Measurements from ENCODE around the gene OR2A42.
"Not testable (repeated sequence)": the region's sequence is repeated elsewhere in the genome, so short reads cannot be mapped to it uniquely, and the experiment has no call there.

Gene OR2A42

GRCh38 chr7:144239365-144239764 is at the start of gene OR2A42:
OR2A42 (minus strand) TSS chr7:144239605; CDS start chr7:144232843, 6,762 bp downstream.
- not testable (repeated sequence) for DNase-seq

- DNase-seq, result not testable (repeated sequence)
Measured at GRCh38 chr7:144287171-144287784, 47.9 kb upstream of the OR2A42 start.

GRCh38 chr7:144283716-144284115 is 44.3 kb upstream of the OR2A42 start:
- not testable (repeated sequence) for DNase-seq

GRCh38 chr7:144282490-144282889 is 43.1 kb upstream of the OR2A42 start:
- not testable (repeated sequence) for DNase-seq

GRCh38 chr7:144281981-144282380 is 42.6 kb upstream of the OR2A42 start:
- not testable (repeated sequence) for DNase-seq

- DNase-seq, result not testable (repeated sequence)
Measured at GRCh38 chr7:144280010-144280409, 40.6 kb upstream of the OR2A42 start.

- not testable (repeated sequence) for DNase-seq
Measured at GRCh38 chr7:144275281-144275680, 35.9 kb upstream of the OR2A42 start.

GRCh38 chr7:144269188-144269587 is 29.8 kb upstream of the OR2A42 start, which contains the start of gene CTAGE8:
CTAGE8 (minus strand) TSS chr7:144269288; CDS start chr7:144269250, 38 bp downstream.
- not testable (repeated sequence) for DNase-seq

- DNase-seq, result not testable (repeated sequence)
Measured at GRCh38 chr7:144264692-144265091, 25.3 kb upstream of the OR2A42 start, which contains the start of gene OR2A7. OR2A7 (minus strand) TSS chr7:144264792; CDS start chr7:144259628, 5,164 bp downstream.

- not testable (repeated sequence) for DNase-seq
Measured at GRCh38 chr7:144262128-144262527, 22.7 kb upstream of the OR2A42 start.

- DNase-seq, result not testable (repeated sequence)
Measured at GRCh38 chr7:144259067-144259466, 19.7 kb upstream of the OR2A42 start.

GRCh38 chr7:144256112-144256511 is 16.7 kb upstream of the OR2A42 start:
- no peak for DNase-seq

- no peak for DNase-seq
Measured at GRCh38 chr7:144255471-144255897, 16.1 kb upstream of the OR2A42 start.

GRCh38 chr7:144252307-144252706 is 12.9 kb upstream of the OR2A42 start:
- not testable (repeated sequence) for DNase-seq

GRCh38 chr7:144247674-144248330 is 8.4 kb upstream of the OR2A42 start:
- DNase-seq, result not testable (repeated sequence)

- DNase-seq, result not testable (repeated sequence)
Measured at GRCh38 chr7:144246967-144247366, 7.6 kb upstream of the OR2A42 start.

- DNase-seq, result not testable (repeated sequence)
Measured at GRCh38 chr7:144245372-144245771, 6.0 kb upstream of the OR2A42 start.

GRCh38 chr7:144238530-144239082 is 799 bp downstream of the OR2A42 start:
- DNase-seq, result not testable (repeated sequence)

GRCh38 chr7:144233039-144233438 is 6.4 kb downstream of the OR2A42 start:
- DNase-seq, result not testable (repeated sequence)

- DNase-seq, result not testable (repeated sequence)
Measured at GRCh38 chr7:144231027-144231426, 8.4 kb downstream of the OR2A42 start.

- not testable (repeated sequence) for DNase-seq
Measured at GRCh38 chr7:144228810-144229209, 10.6 kb downstream of the OR2A42 start.

- DNase-seq, result not testable (repeated sequence)
Measured at GRCh38 chr7:144226866-144227265, 12.5 kb downstream of the OR2A42 start.

GRCh38 chr7:144223675-144224074 is 15.7 kb downstream of the OR2A42 start:
- not testable (repeated sequence) for DNase-seq

GRCh38 chr7:144220531-144220930 is 18.9 kb downstream of the OR2A42 start:
- not testable (repeated sequence) for DNase-seq
